Measurements from ENCODE around the gene BCR.

The BCR gene

DNA sequence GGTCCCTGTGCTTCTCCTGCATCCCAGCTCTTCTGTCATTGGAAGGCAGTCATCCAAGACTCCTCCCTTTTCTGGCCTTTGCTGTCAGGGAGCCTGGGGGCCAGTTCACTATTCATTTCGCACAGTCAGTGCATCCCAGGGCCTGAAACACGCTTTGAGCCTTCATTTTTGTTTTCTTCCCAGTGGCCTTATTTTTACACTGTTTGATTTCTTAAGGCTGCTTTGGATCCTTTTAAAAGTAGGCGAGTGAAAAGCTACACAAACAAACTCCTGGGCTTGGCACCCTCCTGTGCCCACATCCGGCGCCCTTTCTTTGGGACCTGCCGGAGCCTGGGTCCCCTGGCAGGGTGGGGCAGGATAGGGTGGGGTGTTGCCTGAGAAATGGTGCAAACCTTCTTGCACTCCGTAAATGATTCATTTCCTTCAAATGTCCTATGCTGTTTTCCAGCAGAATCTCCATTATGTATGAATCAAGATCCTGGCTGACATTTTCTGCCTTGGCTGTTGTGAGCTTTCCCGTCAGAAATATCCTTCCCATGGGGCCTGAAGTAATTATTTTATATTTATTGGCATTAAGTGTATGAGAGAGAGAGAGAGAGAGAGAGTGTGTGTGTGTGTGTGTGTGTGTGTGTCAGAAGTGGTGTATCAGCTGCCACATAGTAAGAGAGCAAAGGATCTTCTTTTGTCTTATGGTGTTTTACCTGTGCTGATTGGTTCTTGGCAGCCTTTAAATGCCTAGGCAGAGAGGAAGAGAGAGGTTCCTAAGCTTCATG lies 45.6 kb downstream of the BCR start:
- no peak overlapping the region for H3K4me3 ChIP-seq (ENCODE audit: low read length)
- TF ChIP-seq, protein P1, sequence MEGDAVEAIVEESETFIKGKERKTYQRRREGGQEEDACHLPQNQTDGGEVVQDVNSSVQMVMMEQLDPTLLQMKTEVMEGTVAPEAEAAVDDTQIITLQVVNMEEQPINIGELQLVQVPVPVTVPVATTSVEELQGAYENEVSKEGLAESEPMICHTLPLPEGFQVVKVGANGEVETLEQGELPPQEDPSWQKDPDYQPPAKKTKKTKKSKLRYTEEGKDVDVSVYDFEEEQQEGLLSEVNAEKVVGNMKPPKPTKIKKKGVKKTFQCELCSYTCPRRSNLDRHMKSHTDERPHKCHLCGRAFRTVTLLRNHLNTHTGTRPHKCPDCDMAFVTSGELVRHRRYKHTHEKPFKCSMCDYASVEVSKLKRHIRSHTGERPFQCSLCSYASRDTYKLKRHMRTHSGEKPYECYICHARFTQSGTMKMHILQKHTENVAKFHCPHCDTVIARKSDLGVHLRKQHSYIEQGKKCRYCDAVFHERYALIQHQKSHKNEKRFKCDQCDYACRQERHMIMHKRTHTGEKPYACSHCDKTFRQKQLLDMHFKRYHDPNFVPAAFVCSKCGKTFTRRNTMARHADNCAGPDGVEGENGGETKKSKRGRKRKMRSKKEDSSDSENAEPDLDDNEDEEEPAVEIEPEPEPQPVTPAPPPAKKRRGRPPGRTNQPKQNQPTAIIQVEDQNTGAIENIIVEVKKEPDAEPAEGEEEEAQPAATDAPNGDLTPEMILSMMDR (IDR thresholded peaks at IDR 0.05; ENCODE audit: insufficient read depth, low read depth, low read length, missing control alignments) = no peak
- peak; percentile 85 for DNase-seq (ENCODE audit: low read depth)

DNA sequence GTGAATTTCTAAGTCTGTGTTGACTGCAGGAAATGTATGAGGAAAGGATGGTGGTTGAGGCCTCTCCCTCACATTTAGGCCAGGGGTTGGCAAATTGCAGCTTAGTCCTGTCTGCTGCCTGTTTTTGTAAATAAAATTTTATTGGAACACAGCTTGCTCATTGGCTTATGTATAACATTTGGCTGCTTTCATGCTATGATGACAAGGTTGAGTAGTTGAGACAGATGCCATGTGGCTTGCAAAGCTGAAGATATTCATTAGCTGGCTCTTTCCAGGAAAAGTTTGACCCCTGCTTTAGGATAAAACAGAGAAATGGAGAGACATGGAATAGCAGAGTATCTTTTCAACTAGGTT lies 46.2 kb downstream of the BCR start:
- DNase-seq (ENCODE audit: low read depth) = no peak
- TF ChIP-seq, protein P1 (IDR thresholded peaks at IDR 0.05; ENCODE audit: insufficient read depth, low read depth, low read length, missing control alignments) = no peak

DNA sequence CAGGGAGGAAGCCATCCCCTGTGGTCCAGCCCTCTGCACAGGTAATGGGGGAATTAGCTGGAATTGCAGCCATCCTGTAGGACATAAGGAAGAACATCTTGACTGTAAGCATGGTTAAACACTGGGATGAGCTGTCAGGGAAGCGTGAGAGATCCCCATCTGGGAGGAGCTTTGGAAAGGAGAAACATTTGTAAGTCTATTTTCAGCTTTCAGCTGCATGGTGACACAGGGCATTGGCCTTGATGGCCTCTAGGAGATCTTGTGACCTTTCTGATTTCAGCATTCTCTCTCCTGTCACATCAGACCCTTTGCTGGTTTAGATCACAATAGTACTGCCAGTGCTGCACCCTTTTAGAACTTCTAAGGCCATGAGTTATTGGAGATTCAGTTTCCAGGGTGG lies 47.1 kb downstream of the BCR start:
- no peak overlapping the region for H3K4me3 ChIP-seq (ENCODE audit: low read length)
- DNase-seq (ENCODE audit: low read depth) = peak; percentile 48
- TF ChIP-seq, protein P1 (IDR thresholded peaks at IDR 0.05; ENCODE audit: insufficient read depth, low read depth, low read length, missing control alignments) = no peak

More for the DNA sequence above, 46.2 kb downstream of the BCR start:
- no peak overlapping the region for H3K4me3 ChIP-seq (ENCODE audit: low read length)

DNA sequence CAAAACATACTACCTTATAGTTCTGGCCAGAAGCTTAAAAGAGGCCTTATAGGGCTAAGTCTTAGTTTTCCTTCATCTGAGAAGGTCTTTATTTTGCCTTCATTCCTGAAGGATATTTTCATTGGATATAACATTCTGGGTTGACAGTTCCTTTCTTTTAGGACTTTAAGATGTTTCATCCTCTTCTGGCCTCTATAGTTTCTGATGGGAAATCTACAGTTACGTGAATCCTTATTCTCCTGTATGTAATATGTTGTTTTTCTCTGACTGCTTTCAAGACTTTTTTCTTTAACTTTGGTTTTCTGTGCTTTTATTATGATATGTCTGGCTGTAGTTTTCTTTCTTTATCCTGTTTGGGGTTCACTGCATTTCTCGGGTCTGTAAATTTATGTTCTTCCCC lies 48.2 kb downstream of the BCR start:
- H3K4me3 ChIP-seq (ENCODE audit: low read length) = no peak overlapping the region
- TF ChIP-seq, protein P1 (IDR thresholded peaks at IDR 0.05; ENCODE audit: insufficient read depth, low read depth, low read length, missing control alignments) = no peak
- DNase-seq (ENCODE audit: low read depth) = no peak

DNA sequence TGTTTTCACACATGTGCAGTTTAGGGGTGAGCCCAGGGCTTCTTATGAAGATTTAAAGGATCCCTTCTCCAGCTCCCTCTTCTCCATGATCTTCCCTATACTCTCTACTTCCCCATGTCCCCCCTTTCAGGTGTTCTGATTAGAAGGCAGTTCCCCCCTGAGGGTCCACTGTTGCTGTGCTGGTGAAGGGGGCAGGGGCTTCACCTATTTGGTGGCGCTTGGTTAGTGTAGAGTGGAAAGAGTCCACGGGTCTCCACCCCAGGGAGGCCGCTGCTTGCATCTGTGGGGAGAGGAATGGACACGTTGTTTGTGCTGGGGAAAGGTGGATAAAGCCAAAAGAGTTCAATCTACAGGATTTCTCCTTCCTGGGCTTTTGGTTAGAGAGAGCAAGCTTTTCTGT lies 49.3 kb downstream of the BCR start:
- no peak for DNase-seq (ENCODE audit: low read depth)
- TF ChIP-seq, protein P1 (IDR thresholded peaks at IDR 0.05; ENCODE audit: insufficient read depth, low read depth, low read length, missing control alignments) = no peak
- H3K4me3 ChIP-seq (ENCODE audit: low read length) = no peak overlapping the region

DNA sequence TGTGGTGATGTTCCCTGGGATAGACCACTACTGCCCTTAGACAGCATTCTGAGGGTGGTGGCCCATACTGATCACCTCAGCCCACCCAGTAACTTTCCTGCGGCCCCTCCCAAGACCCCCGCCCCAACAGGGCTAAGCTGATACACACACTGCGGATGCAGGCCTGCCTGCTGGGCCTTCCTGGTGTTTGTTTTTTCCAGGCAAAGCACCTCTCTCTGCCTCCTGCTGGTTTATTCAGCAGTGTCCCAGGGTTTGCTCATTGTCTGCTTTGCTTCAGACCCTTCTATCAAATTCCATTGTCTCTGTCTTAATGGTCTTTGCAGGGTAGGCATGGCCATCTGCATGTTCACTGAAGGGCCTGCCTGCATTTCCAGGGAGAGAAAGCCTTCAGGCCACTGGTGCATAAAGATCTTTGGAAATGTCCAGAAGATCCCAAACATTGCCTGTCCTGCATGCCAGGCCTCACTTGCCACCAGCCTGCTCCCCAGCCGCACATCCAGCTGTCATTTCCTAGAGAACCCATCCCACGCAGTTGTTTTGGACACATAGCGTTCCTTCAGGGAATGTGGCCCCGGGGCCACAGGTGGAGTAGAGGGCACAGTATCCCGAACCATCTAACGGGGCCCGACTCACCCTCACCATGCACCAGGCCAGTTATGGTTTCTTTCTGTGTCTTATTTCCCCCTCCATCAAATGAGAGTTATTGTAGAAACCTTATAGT lies 50.2 kb downstream of the BCR start:
- no peak overlapping the region for H3K4me3 ChIP-seq (ENCODE audit: low read length)
- TF ChIP-seq, protein P1 (IDR thresholded peaks at IDR 0.05; ENCODE audit: insufficient read depth, low read depth, low read length, missing control alignments) = no peak
- no peak for DNase-seq (ENCODE audit: low read depth)

All from epithelial cell of esophagus (primary cell).